SK-N-SH treated with all-trans-retinoic acid at 6 μM for 48 hours (cell line): ENCODE measurements around the gene AKR1D1.

ENCODE experiments used
- ATAC-seq: fragments of 200-7000 bp; cut with Tn5 transposase; 3 replicates; pipeline ENCODE4 v1.9.1; 2020; ENCODE audit warnings: mild to moderate bottlenecking, moderate library complexity
- ARNTL ChIP-seq: fragments of 450-650 bp; formaldehyde crosslinking; IDR thresholded peaks from 2 replicates; pipeline ENCODE4 v1.5.0; 2020; ENCODE audit warnings: low read depth, mild to moderate bottlenecking, moderate library complexity, borderline replicate concordance
- BACH2 ChIP-seq: fragments of 250-450 bp; sonication (Bioruptor Pico); IDR thresholded peaks from 2 replicates; pipeline ENCODE4 v1.9.0; 2021; ENCODE audit warnings: mild to moderate bottlenecking, borderline replicate concordance
- CSDC2 ChIP-seq: fragments of 250-450 bp; sonication (Bioruptor Pico); IDR thresholded peaks from 2 replicates; pipeline ENCODE4 v1.5.0; 2020; ENCODE audit warnings: mild to moderate bottlenecking, moderate library complexity
- GLIS3 ChIP-seq: fragments of 250-450 bp; sonication (Bioruptor Pico); IDR thresholded peaks from 2 replicates; pipeline ENCODE4 v1.5.0; 2020; ENCODE audit warnings: mild to moderate bottlenecking, moderate library complexity
- ISL1 ChIP-seq: fragments of 250-450 bp; sonication (Bioruptor Pico); IDR thresholded peaks from 2 replicates; pipeline ENCODE4 v2.1.2; 2022; ENCODE audit warnings: mild to moderate bottlenecking, moderate library complexity
- OSR1 ChIP-seq: fragments of 250-450 bp; sonication (Bioruptor Pico); IDR thresholded peaks from 2 replicates; pipeline ENCODE4 v1.8.0; 2022; ENCODE audit warnings: moderate library complexity, mild to moderate bottlenecking, inconsistent platforms
- PPARA ChIP-seq: fragments of 250-450 bp; sonication (Bioruptor Pico); IDR thresholded peaks from 2 replicates; pipeline ENCODE4 v1.5.0; 2020; ENCODE audit warnings: mild to moderate bottlenecking, borderline replicate concordance
- RARB ChIP-seq: fragments of 250-450 bp; sonication (Bioruptor Pico); IDR thresholded peaks from 2 replicates; pipeline ENCODE4 v1.8.0; 2021; ENCODE audit warnings: mild to moderate bottlenecking, moderate library complexity
- SNAI2 ChIP-seq: fragments of 250-450 bp; sonication (Bioruptor Pico); IDR thresholded peaks from 2 replicates; pipeline ENCODE4 v1.5.0; 2020; ENCODE audit warnings: mild to moderate bottlenecking, moderate library complexity
- TCF4 ChIP-seq: fragments of 250-450 bp; sonication (Bioruptor Pico); IDR thresholded peaks from 2 replicates; pipeline ENCODE4 v1.8.0; 2021; ENCODE audit warnings: mild to moderate bottlenecking, moderate library complexity, borderline replicate concordance
- TOX ChIP-seq: fragments of 250-450 bp; sonication (Bioruptor Pico); IDR thresholded peaks from 2 replicates; pipeline ENCODE4 v1.8.0; 2021; ENCODE audit warnings: mild to moderate bottlenecking, moderate library complexity, borderline replicate concordance
- ZC3H10 ChIP-seq: fragments of 250-450 bp; sonication (Bioruptor Pico); IDR thresholded peaks from 2 replicates; pipeline ENCODE4 v1.5.1; 2021; ENCODE audit warnings: mild to moderate bottlenecking, moderate library complexity
- ZFP30 ChIP-seq: fragments of 450-650 bp; formaldehyde crosslinking; IDR thresholded peaks from 2 replicates; pipeline ENCODE4 v1.5.0; 2022; ENCODE audit warnings: mild to moderate bottlenecking, moderate library complexity
- ZNF565 ChIP-seq: fragments of 450-650 bp; formaldehyde crosslinking; conservative IDR thresholded peaks from 2 replicates; pipeline ENCODE4 v1.5.0; 2020; ENCODE audit warnings: low read depth, mild to moderate bottlenecking, moderate library complexity
- ZNF8 ChIP-seq: fragments of 450-650 bp; formaldehyde crosslinking; IDR thresholded peaks from 2 replicates; pipeline ENCODE4 v1.5.0; 2020; ENCODE audit warnings: mild to moderate bottlenecking, moderate library complexity
- TF ChIP-seq, protein P1 (sequence below): fragments of 250-450 bp; sonication (Bioruptor Pico); IDR thresholded peaks from 2 replicates; pipeline ENCODE4 v1.5.1; 2020; ENCODE audit warnings: low read depth, mild to moderate bottlenecking, moderate library complexity
- TF ChIP-seq, protein P2 (sequence below): fragments of 250-450 bp; sonication (Bioruptor Pico); IDR thresholded peaks from 2 replicates; pipeline ENCODE4 v1.5.1; 2021; ENCODE audit warnings: mild to moderate bottlenecking, moderate library complexity
- TF ChIP-seq, protein P3 (sequence below): fragments of 250-450 bp; sonication (Bioruptor Pico); IDR thresholded peaks from 2 replicates; pipeline ENCODE4 v1.5.0; 2020; ENCODE audit warnings: mild to moderate bottlenecking, moderate library complexity

The AKR1D1 gene

DNA sequence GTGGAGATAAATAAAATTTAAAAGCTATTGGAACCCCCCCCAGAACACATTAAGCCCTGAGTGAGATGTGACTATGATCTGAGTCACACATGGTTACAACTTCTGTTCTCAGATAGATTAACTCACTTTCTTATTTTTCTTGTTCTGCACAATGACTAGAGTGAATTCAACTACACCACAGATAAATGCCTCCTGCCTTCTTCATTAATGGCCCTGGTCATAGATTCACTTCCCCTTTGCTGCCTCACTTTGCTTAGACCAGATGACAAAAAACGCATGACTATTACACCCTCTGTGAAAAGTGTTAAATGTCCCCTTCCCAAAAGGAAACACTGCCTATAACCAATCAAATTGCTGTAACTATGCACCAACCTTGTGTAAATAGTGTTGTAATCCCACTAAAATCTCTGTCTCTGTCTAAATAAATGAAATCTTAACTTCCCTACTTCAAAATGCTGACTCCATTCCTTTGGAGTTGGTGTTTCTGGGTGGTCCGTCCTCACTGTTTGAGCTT lies 49.4 kb downstream of the AKR1D1 start:
- no peak for ATAC-seq
- no peak for TF ChIP-seq ZFP30 (CRISPR knock-in tag)
- no peak for TF ChIP-seq GLIS3 (CRISPR knock-in tag)
- TF ChIP-seq TCF4 (CRISPR knock-in tag), result no peak
- no peak for TF ChIP-seq ZC3H10 (CRISPR knock-in tag)
- TF ChIP-seq ISL1 (CRISPR knock-in tag), result no peak
- TF ChIP-seq RARB (CRISPR knock-in tag), result no peak
- TF ChIP-seq, protein P1, sequence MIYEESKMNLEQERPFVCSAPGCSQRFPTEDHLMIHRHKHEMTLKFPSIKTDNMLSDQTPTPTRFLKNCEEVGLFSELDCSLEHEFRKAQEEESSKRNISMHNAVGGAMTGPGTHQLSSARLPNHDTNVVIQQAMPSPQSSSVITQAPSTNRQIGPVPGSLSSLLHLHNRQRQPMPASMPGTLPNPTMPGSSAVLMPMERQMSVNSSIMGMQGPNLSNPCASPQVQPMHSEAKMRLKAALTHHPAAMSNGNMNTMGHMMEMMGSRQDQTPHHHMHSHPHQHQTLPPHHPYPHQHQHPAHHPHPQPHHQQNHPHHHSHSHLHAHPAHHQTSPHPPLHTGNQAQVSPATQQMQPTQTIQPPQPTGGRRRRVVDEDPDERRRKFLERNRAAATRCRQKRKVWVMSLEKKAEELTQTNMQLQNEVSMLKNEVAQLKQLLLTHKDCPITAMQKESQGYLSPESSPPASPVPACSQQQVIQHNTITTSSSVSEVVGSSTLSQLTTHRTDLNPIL, result no peak
- TF ChIP-seq PPARA (CRISPR knock-in tag), result no peak
- no peak for TF ChIP-seq BACH2 (CRISPR knock-in tag)
- no peak for TF ChIP-seq ZNF565 (CRISPR knock-in tag)
- TF ChIP-seq CSDC2 (CRISPR knock-in tag), result no peak
- no peak for TF ChIP-seq OSR1 (CRISPR knock-in tag)
- no peak for TF ChIP-seq ARNTL (CRISPR knock-in tag)
- no peak for TF ChIP-seq SNAI2 (CRISPR knock-in tag)
- TF ChIP-seq TOX, result no peak
- TF ChIP-seq ZNF8 (CRISPR knock-in tag), result no peak

DNA sequence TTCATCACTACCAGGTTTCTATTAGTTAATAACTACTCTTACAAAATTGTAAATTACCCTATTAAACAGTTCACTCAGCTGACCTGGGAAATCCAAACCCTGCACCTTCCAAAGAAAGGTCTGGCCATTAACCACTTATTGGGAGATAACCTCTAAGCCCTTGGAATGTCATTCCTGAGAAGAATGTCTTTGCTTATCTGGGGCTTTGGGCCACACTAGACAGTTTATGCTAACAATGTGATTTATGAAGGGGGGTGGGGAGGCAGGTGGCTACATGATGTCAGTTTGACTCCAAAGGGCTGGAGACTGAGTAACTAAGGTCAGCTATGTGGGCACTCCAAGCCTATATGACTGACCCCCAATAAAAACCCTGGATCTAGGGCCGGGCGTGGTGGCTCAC lies 50.7 kb downstream of the AKR1D1 start:
- TF ChIP-seq RARB (CRISPR knock-in tag) (no peak), ISL1 (CRISPR knock-in tag) (peak; percentile 53), OSR1 (CRISPR knock-in tag) (no peak)
- no peak for ATAC-seq

DNA sequence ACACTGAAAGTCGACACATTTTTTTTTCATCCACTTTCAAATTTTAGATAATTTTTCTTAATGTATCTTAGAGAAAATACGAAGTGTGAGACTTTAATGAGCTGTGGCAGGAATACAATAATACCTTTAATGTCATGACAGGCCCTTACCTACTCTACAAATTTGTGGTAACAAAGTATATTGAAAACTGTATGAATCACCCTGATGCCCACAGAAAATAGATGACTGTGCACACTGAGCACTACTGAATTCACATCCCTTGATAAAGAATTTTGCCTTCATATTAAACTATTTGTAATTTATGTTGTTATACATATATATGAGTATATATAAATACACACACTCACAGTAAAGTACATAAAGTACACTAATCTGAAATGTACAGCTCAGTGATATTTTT lies 51.7 kb downstream of the AKR1D1 start:
- TF ChIP-seq, protein P2, sequence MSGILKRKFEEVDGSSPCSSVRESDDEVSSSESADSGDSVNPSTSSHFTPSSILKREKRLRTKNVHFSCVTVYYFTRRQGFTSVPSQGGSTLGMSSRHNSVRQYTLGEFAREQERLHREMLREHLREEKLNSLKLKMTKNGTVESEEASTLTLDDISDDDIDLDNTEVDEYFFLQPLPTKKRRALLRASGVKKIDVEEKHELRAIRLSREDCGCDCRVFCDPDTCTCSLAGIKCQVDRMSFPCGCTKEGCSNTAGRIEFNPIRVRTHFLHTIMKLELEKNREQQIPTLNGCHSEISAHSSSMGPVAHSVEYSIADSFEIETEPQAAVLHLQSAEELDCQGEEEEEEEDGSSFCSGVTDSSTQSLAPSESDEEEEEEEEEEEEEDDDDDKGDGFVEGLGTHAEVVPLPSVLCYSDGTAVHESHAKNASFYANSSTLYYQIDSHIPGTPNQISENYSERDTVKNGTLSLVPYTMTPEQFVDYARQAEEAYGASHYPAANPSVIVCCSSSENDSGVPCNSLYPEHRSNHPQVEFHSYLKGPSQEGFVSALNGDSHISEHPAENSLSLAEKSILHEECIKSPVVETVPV, result no peak
- TF ChIP-seq RARB (CRISPR knock-in tag), result no peak
- no peak for TF ChIP-seq SNAI2 (CRISPR knock-in tag)
- TF ChIP-seq BACH2 (CRISPR knock-in tag), result no peak
- ATAC-seq, result no peak

DNA sequence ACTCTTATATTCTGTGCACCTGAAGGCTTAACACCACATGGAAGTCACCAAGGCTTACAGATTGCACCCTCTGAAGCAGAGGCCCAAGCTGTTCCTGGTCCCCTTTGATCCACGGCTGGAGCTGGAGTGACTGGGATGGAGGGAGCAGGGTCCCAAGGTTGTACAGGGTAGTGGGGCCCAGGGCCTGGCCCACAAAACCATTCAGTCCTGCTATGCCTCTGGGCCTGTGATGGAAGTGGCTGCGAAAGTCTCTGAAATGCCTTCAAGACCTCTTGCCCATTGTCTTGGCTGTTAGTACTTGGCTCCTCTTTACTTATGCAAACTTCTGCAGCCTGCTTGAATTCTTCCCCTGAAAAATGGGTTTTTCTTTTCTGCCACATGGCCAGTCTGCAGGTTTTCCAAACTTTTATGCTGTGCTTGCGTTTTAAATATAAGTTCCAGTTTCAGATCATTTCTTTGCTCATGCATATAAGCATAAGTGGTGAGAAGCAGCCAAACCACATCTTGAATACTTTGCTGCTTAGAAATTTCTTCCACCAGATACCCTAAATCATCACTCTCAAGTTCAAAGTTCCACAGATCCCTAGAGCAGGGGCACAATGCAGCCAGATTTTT lies 53.4 kb downstream of the AKR1D1 start:
- no peak for TF ChIP-seq ZFP30 (CRISPR knock-in tag)
- TF ChIP-seq GLIS3 (CRISPR knock-in tag), result no peak
- TF ChIP-seq, protein P1, result no peak
- no peak for TF ChIP-seq TOX
- TF ChIP-seq TCF4 (CRISPR knock-in tag), result no peak
- TF ChIP-seq ZC3H10 (CRISPR knock-in tag), result no peak
- no peak for TF ChIP-seq ARNTL (CRISPR knock-in tag)
- TF ChIP-seq ISL1 (CRISPR knock-in tag), result no peak
- no peak for TF ChIP-seq PPARA (CRISPR knock-in tag)
- no peak for TF ChIP-seq ZNF565 (CRISPR knock-in tag)
- TF ChIP-seq, protein P3, sequence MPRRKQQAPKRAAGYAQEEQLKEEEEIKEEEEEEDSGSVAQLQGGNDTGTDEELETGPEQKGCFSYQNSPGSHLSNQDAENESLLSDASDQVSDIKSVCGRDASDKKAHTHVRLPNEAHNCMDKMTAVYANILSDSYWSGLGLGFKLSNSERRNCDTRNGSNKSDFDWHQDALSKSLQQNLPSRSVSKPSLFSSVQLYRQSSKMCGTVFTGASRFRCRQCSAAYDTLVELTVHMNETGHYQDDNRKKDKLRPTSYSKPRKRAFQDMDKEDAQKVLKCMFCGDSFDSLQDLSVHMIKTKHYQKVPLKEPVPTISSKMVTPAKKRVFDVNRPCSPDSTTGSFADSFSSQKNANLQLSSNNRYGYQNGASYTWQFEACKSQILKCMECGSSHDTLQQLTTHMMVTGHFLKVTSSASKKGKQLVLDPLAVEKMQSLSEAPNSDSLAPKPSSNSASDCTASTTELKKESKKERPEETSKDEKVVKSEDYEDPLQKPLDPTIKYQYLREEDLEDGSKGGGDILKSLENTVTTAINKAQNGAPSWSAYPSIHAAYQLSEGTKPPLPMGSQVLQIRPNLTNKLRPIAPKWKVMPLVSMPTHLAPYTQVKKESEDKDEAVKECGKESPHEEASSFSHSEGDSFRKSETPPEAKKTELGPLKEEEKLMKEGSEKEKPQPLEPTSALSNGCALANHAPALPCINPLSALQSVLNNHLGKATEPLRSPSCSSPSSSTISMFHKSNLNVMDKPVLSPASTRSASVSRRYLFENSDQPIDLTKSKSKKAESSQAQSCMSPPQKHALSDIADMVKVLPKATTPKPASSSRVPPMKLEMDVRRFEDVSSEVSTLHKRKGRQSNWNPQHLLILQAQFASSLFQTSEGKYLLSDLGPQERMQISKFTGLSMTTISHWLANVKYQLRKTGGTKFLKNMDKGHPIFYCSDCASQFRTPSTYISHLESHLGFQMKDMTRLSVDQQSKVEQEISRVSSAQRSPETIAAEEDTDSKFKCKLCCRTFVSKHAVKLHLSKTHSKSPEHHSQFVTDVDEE (CRISPR knock-in tag), result no peak
- ATAC-seq, result no peak
